SKM-1 treated with dmso at 0.1 percent for 144 hours (cell line): ENCODE results near the gene NAPG.
A peak's percentile ranks its signal among the peaks of the same experiment; 100 is the strongest.
"Not testable (repeated sequence)": the region's sequence is repeated elsewhere in the genome, so short reads cannot be mapped to it uniquely, and the experiment has no call there.

ENCODE experiments used
- DNase-seq: peaks from one replicate; lab custom pipeline; 2025; ENCODE audit not compliant: unreplicated experiment; lab: John Stamatoyannopoulos, UW

NAPG gene

DNA sequence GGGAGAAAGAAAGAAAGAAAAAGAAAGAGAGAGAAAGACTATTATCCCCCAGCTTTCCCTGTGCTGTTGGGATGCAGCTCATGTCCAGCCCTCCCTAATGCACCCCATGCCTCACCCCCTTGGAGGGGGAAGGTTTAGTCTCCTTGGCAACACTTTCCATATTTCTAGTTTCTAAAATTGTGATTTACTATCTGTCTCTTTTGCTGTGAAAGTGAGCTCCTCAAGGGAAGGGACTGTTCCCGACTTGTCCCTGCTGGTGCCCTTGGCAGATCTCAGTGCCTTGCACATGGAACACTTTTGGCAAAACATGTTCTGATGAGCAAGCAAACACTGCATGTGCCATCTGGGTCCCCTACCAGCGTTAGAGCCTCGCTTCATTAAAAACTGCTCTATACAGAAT is 11.7 kb upstream of the NAPG start:
- DNase-seq: no peak

DNA sequence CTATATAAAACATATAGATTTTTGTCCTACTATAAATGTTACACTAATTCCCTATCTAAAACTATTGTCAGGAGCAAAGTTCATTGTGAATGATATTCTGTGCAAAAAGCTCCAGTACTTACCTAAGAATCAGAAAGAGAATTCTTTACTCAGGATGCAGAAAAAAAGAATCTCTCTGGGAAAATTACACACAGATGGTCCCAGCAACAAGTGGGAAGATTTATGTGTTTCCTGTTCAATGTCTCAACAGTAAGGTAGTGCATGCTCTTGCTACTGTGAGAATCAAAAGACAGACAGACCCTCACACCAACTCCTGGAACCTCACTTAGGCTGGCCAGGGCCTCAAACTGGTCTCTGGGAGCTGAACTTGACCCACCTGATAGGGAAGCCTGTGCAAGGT is 11.2 kb upstream of the NAPG start:
- DNase-seq: no peak

DNA sequence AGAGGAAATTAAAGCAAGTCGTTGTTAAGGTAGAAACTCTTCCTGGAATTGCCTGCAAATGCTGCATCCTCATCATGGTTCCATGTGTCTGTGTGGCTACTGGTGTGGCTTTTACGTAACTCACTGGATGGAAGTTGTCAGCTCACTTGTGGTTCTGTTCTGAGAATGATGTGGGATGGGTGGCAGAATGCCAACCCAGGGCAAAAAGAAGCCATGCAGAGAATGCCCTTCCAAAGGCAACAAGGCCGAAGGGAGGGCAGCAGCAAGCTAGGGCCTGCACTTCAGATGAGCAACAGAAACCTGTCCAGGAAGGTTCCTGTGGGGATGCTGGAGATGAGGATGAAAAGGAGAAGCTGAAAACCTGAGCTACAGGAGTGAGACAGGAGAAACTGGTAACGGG is 10.4 kb upstream of the NAPG start:
- no peak for DNase-seq

DNA sequence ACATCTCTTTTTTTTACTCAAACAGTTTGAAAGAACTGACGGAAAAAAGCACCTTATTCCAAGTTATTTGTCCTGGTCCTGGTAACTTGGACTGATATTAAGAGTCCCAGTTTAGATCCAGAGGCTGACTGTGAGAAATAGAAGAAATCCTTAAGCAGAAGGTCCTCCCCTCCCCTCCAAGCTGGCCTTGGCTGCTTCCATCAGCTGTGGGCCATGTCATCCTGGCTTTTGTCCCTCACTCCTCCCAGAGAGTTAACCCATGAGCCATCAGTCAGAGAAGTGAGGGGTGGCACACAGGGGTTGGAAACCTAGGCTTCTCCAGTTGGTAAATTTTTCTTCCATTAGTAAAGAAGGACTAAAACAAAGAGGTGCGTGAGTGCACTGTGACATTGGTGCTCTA is 9.7 kb upstream of the NAPG start:
- DNase-seq: no peak

DNA sequence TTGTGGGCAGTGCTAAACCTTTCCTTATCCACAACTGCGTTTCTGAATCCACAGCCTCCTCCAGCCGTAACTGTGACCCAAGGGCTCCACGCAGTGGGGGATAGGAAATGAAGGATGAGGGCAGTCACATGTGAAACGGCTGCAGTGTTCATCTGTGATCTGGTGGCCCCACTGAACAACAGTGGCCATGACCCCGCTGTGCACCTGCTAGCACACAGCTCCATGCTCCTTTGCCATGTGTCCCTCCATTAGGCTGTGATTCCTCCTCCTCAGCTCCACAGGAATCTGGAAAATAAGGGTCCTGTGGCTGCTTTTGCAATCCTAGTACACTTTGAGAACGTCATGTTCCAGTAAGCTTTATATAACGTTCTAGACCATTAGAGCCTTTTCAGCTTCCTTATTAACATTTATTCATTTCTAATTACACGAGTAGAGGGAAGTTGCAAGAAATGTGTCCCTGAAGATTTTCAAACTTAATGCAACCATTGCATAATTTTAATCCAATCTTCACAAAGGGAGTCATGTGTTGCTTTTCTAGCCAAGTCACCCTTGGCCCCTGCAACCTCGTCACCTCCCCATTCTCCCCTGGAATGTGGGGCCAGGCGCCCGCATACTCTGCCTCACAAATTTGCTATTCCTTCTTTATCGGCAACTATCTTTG is 7.1 kb upstream of the NAPG start:
- no peak for DNase-seq

DNA sequence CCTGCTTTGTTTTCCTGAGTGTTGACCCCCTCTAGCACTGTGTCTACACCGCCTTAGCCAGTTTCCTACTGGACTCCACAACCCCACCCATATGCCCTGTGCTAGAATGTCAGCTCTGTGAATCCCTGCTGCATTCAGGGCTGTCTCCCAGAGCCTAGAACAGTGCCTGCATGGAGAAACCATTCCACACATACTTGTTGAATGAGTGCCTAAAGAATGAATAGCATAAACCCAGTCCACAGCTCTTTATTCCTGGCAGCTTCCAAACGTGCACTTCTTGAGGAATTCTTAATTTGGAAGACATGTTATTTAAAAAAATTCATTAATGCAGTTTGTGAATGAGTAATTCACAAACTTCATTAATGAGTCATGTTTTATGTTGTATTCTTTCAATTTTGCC is 6.5 kb upstream of the NAPG start:
- DNase-seq: no peak

DNA sequence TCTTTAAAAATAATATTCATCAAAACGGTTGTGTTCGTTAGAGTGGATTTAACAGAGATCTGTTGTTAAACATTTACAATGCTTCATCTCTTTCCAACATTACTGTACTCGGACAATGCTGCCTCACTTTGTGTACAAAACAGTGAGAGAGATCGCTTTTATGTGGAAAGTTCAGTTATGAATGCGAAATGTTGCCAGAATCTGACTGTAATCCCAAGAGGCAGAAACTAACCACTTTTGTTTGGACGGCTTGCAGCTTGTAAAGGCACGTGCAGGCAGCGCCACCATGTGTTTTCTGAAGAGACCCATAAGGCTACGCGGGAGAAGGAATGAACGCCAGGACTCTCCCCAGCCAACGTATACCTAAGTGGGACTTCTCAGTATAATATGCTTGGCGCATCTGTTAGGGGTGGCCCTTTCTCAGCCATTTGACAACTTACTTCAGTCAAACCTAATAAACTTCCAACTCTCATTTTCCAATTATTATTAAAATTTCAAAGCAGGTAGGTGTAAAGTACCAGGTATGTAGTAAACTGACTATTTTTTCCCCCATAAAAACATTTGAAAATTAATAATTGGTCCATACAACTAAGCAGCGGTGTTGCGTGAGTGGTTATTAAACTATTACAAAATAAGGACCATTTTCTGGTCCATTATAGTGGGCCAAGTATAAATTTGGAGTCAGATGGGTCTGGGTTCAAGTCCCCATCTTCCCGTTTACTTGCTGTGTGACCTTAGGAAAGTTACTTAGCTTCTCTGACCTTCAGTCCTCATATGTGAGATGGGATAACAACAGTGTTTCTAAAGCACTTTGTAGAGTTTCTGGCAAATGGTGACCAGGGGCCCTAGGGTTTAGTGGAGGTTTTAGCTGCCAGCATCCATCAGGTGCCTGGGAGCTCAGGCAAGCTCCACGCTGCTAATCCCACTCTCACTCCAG is 5.6 kb upstream of the NAPG start:
- peak; percentile 60 for DNase-seq

DNA sequence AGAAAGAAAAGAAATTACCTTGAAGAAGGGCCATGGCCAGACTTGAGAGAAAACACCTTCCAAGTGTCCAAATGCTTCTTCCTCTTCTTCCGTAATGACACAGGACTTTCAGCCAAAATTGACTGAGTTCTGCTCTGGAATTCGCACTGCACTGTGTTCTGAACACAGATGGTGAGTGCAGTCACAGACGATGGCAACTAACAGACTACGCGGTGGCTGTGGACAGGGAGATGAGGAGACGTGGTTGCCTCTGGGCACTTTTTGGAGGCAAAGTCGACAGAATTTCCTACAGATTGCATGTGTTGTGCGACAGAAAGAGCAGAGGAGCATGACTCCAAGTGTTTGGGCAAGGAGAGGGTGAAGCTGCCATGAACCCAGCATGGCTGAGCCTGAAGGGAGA is 4.3 kb upstream of the NAPG start:
- DNase-seq: no peak

DNA sequence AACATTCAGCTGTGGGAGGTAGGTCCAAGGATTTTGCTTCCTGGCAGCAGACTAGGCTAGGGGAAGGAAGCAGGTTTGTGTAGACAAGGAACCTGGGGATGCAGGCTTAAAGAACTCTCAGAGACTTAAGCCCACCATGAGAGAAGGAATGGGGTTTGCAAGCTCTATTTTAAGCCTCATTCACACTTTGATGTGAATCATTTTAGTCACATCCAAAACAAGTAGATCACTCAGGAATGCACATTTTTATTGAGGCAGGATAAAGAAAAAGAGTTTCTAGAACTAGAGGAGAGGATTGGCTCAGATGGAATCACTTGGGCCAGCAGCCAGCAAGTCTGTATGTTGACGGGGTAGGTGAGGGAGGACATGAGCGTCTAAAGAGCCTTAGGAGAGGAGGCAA is 3.3 kb upstream of the NAPG start:
- no peak for DNase-seq

DNA sequence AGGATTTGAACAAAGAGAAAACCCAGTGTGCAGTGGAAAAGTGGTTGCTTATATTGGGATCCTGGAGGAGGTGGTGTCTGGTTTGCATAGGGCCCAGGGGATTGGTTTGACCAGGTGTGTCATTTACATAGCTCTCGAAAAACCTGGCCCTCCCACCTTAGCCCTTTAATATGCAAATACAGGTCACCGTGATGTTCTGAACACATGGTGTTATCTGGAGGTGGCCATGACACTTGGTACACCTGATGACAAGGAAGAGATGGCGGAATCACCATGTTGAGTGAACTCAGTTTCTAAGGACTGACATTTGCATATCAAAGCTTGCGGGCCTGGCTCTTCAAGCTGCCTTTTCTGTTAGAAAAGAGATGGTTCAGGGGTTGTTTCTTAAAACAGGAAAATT is 2.3 kb upstream of the NAPG start:
- DNase-seq: no peak

DNA sequence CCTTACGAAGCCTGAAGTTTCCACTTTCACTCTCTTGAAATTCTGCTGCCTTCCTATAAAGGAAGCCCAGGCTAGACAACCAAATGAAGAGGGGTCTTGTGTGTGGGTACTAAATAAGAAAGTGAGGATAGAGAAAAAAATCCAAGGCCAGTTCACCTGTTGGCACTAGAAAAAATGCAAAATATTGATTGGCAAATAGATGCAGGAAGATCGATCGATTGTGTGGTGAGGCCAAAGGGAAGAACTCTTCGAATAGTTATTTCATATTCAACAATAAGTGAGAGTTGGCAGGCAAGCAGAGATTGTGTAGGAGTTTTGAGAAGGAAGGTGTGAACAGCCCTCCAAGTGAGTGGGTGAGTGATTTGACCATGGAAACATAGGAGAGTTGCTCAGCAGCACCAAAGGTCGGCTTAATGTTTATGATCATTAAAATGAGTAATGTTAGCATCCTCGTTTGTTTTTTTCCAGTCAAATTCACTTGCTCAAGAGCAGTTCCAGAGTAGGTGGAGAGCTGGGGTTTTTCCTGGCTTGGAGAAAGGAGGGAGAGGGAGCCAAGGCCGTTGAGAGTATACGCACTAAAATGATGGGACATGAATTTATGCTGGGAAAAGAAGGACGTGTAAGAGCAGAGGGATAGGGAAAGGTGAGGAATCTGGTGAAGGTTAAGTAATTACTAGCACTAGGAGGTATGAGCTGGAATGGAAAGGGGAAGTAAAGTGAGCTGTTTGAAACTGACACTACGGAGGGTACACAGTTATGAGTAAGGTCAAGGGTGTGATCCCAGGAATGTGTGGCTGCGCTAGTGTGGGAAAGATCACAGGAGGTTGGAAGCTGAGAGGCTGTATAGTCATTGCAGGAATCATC is 1.1 kb upstream of the NAPG start:
- DNase-seq: peak; percentile 14

DNA sequence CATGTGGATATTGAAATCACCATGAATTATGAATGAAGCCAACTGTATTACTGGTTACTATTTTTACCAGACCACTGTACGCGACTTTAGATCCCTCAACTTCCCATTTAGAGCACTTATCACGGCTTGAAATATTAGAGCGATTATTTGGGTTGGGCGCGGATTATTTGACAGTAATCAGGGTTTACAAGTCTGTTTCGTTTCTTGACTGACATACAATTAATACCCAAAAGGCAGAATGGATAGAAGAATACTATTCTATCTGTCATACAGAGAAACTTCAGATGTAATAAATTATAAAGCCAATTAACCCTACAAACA is 496 bp upstream of the NAPG start:
- no peak for DNase-seq

DNA sequence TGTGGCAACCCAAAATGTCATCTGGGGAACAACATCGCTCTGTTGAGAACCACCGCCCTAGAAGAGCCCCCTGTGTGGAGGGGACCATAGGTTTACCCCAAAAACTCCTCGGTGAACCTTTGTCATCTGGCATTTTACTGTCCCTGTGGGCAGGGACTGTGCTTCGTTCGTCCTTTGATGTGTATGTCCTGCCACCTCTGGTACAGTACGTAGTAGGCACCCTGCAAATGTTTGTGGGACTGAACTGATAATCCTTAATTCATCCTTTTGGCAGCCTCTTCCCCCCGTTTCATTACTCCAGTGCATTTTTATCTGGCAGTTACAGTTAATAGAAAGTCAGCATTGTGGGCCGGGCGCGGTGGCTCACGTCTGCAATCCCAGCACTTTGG is 728 bp downstream of the NAPG start:
- DNase-seq: no peak

DNA sequence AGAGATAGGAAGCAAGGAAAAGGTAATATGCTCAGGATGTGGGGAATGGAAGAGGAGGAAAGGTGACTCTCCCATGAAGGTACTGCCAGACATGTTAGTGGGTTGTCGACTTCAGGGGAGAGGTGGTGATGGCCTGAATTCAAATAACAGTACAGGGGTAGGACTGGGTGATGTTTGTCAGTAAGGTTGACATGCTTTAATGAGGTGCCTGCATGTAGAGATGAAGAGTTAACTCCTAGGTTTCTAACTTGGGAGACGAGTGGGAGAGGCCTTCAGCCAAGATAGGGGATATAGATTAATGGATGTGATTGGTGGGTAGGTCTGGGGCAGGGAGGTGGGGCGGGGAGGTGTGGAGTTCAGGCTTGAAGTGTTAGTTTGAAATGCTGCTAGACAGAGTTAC is 2.6 kb downstream of the NAPG start:
- DNase-seq: no peak

DNA sequence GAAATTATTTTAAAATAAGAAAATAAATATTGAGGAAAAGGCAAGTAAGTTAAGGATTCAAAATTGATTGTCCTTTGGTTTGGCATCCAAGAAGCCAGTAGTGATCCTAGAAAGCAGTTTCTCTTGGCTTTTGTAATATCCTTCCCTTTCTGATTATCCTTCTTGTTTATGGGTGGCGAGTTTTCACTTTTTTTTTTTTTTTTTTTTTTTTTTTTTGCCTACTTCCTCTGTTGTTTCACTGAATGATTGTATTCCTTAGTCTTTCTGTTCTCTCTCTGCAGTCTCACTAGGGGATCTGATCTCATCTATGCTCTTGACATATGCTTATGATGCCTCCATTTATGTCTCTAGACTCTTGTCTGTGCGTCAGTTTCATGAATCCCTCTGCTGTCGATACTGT is 4.2 kb downstream of the NAPG start:
- no peak for DNase-seq

DNA sequence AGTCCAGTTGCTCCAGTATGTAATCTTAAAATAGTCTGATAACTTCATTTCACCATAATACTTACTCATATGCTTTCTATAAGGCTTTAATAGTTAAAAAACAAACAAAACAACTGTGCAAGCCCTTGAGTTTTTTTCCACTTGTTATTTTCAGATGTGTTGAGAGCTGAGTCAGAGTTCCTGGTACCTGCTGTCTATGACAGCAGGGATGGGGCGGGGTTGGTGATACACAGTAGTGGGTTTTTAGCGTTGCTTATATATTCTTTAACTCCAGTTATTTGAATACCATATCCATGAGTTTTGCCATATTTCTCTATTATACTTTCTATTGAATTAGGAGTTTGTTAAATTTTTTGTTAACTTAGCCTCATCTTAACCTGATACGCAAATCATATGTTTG is 5.0 kb downstream of the NAPG start:
- DNase-seq: no peak

DNA sequence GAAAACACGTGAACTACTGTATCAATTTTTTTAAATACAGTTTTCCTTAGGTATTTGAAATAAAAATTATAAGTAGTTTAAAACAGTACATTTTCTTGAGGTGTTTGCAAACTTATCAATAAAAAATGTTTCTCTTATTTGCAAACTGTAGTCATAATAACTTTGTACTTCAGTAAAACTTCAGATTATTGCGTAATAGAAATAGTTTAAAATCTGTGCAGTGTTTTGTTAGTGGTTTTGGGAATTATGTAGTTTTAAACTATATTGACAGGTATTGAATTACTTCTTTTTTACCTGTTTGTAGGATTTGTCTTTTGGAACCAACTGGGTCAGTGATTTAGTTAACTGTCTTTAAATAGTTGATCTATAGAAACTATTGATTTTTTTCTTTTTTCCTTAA is 7.3 kb downstream of the NAPG start:
- DNase-seq: no peak

DNA sequence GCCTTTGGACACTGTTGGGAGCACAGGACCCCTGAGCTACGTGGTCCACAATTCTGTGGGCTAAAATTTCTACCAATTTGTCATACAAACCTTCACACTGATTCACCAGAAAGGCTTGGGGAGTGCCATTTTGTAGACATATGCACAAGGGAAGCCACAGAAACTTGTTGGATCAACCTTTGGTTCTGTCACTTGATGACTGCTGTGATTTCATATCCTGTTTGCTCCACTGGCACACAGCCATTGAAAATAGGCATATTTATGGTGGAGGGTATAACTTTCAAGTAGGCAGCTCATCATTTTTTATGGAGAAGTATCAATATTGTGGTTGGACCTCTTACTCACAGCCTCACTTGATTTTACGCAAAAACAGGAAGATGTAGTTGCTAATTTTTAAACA is 10.5 kb downstream of the NAPG start:
- no peak for DNase-seq

DNA sequence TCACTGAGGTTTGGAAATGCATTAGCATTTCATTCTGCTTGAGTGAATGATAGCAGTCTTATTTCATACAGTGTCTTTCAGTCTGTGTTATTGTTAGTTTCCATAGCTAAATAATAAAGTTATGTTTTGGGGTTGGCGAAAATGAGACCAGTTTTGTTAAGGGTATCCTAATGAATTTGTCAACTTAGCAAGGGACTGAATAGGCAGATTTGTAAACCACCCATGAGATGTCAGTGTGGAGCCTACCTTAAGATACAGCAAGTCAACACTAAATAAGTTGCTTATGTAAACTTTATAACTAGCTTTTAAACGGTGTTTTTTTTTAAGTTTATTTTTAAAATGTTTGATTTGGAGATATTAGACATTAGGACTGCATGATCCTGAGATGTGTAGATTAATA is 11.9 kb downstream of the NAPG start:
- DNase-seq: no peak

DNA sequence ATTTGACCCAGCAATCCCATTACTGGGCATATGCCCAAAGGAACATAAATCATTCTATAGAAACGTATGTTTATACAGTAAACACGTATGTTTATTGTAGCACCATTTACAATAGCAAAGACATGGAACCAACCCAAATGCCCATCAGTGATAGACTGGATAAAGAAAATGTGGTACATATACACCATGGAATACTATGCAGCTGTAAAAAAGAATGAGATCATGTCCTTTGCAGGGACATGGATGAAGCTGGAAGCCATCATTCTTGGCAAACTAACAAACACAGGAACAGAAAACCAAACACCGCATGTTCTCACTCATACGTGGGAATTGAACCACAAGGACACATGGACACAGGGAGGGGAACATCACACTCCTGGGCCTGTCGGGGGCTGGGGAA is 13.3 kb downstream of the NAPG start:
- DNase-seq: not testable (repeated sequence)

DNA sequence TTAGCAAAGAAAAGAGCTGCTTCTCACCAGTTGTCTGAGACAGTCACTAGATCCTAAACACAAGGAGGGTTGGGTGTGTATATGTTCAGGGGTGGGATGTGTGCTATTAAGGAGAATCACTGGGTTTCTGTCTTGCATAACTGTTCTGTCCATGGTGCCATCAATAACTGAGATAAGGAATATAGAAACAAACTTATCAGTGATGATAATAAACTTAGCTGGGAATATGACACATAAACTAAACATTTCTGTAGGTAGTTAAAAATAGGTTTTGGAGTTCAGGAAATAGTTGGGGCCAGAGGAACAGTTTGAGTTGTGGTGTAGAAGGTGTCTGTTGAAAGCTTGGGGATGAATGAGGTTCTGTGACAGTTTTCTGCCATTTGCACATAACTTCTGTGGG is 17.4 kb downstream of the NAPG start:
- no peak for DNase-seq
